ENCODE measurements around the gene GNAQ.

Gene GNAQ

DNA sequence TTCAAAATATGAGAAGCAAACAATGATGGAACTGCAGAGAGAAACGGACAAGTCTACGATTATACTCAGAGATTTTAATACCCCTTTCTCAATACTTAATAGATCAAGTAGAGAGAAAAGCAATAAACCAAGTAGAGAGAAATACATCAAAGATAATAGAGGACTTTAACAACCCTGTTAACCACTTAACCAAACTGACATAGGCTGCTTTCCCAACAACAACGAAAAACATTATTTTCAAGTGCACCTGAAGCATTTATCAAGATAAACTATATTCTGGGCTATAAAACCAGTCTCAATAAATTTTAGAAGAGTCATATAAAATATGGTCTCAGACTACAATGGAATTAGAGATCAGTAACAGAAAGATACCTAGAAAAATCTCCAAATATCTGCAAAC is 67.4 kb downstream of the GNAQ start:
- H3K27me3 ChIP-seq (ENCODE audit: control insufficient read depth in 5 of 5, insufficient read depth in 4 of 5, low read length in 5 of 5), result no peaks in the 10 kb centered on the region
- no peak overlapping the region for H3K27ac ChIP-seq (ENCODE audit: low read depth, low read length)
- H3K9ac ChIP-seq (ENCODE audit: low read length in 5 of 5), result no peak overlapping the region
- H3K4me3 ChIP-seq (ENCODE audit: low read depth in 1 of 5, low read length in 5 of 5), result no peak overlapping the region
- H3K9me3 ChIP-seq (ENCODE audit: control insufficient read depth in 5 of 5, low read length in 5 of 5), result no peaks in the 10 kb centered on the region
- no peaks in the 10 kb centered on the region for H3K36me3 ChIP-seq (ENCODE audit: control insufficient read depth in 5 of 5, insufficient read depth in 5 of 5, low read length in 5 of 5)
- peaks cover 0 to 21% (median 19%) of the 10 kb centered on the region in 5 donors for H3K4me1 ChIP-seq (ENCODE audit: control insufficient read depth in 5 of 5, insufficient read depth in 5 of 5, low read length in 5 of 5)

DNA sequence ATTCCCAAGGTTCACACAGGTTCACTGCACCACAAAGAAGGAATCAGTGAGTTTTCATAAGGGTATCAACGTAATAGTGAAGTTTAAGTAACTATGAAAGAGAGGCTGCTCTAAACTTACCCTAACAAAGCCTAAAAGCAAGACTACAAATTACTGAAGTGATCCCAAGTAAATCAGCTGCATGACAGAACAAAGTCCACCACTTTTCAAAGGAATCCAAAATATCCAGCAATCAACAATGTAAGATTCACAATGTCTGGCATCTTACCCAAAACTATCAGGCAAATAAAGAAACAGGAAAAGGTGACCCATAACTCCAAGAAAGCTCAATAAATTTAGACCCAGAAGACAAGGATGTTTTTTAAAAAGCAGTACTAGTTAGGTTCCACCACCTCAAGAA is 70.1 kb downstream of the GNAQ start:
- Histone ChIP-seq H3K4me3 (ENCODE audit: low read depth in 1 of 5, low read length in 5 of 5) (no peak overlapping the region), H3K4me1 (ENCODE audit: control insufficient read depth in 5 of 5, insufficient read depth in 5 of 5, low read length in 5 of 5) (peaks cover 0 to 26% (median 21%) of the 10 kb centered on the region in 5 donors), H3K9me3 (ENCODE audit: control insufficient read depth in 5 of 5, low read length in 5 of 5) (no peaks in the 10 kb centered on the region), H3K27me3 (ENCODE audit: control insufficient read depth in 5 of 5, insufficient read depth in 4 of 5, low read length in 5 of 5) (no peaks in the 10 kb centered on the region), H3K9ac (ENCODE audit: low read length in 5 of 5) (no peak overlapping the region), H3K27ac (ENCODE audit: low read depth, low read length) (peak overlapping the region; percentile 21), H3K36me3 (ENCODE audit: control insufficient read depth in 5 of 5, insufficient read depth in 5 of 5, low read length in 5 of 5) (no peaks in the 10 kb centered on the region)

DNA sequence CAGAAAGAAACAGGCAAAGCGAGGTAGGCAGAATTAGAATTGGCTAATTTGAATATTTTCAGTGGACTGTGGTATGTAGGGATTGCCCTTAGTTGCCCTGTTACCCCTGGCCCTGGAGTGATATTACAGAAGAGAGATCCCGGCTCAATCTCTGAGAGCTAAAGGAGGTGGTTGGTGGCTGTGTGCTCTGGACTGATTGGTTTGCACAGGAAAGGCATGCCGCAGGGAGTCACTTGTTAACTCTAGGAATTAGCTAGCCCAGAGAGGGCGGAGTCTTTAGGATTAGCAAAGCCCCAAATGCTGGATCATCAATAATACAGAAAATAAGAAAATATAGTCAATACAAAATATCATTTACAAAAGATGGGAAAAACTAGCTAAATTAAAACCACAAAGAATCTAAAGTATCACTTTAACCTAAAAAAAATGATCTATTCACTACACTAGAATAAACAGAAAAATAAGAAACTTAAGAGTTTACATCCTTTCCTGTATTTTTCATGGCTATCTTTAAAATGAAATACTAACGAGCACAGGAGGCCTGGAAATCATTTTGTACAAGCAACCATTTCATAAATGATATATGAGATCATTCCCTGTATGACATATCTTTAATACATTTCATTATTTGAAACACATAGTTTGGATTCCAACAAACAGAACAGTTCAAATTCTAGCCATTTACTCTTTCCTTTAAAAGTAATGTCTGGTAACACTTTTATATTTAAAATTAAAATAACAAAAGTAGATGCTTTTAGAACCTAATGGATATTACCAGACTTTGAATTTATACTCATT is 71.1 kb downstream of the GNAQ start:
- no peaks in the 10 kb centered on the region for H3K27me3 ChIP-seq (ENCODE audit: control insufficient read depth in 5 of 5, insufficient read depth in 4 of 5, low read length in 5 of 5)
- H3K4me1 ChIP-seq (ENCODE audit: control insufficient read depth in 5 of 5, insufficient read depth in 5 of 5, low read length in 5 of 5), result peaks cover 0 to 30% (median 20%) of the 10 kb centered on the region in 5 donors
- H3K36me3 ChIP-seq (ENCODE audit: control insufficient read depth in 5 of 5, insufficient read depth in 5 of 5, low read length in 5 of 5), result no peaks in the 10 kb centered on the region
- H3K27ac ChIP-seq (ENCODE audit: low read depth, low read length), result peak overlapping the region; percentile 21
- H3K9me3 ChIP-seq (ENCODE audit: control insufficient read depth in 5 of 5, low read length in 5 of 5), result no peaks in the 10 kb centered on the region
- no peak overlapping the region for H3K9ac ChIP-seq (ENCODE audit: low read length in 5 of 5)
- H3K4me3 ChIP-seq (ENCODE audit: low read depth in 1 of 5, low read length in 5 of 5), result no peak overlapping the region

DNA sequence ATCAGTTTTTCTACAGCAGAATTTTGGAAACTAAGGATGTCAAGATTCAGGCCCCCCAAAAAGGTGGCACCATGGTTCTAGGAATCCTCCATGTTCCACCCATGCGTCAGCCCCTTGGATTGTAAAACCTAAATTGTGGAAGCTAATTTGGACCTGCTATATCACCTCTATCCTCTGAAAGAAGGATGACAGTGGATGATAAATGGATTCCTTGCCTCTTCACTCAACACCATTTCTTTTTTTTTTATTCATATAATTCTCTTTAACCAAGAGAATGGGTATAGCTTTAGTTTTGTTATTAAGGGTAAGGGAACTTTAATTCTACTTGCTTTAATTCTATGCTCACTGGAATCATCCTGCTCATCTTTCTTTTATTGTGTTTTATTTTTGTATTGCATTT is 71.8 kb downstream of the GNAQ start:
- H3K4me1 ChIP-seq (ENCODE audit: control insufficient read depth in 5 of 5, insufficient read depth in 5 of 5, low read length in 5 of 5), result peaks cover 0 to 32% (median 20%) of the 10 kb centered on the region in 5 donors
- no peak overlapping the region for H3K27ac ChIP-seq (ENCODE audit: low read depth, low read length)
- H3K9me3 ChIP-seq (ENCODE audit: control insufficient read depth in 5 of 5, low read length in 5 of 5), result no peaks in the 10 kb centered on the region

DNA sequence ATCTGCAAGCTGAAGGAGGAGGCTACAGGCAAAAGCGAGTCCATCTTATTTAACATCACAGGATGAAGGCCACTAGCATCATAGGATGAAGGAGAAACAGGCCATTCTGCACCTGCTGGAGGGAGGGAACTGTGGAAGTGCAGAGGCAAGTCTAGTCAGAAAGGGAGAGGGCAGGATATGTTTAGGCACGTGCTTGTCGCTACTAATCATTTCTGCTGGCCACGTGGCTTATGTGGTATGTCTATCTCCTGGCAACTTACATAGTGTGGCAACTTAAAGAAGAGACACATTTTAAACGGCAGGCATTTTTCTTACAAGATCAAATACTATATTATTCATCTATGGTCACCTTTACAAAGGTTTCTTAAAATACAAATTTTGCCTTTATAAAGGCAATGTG is 74.0 kb downstream of the GNAQ start:
- Histone ChIP-seq H3K36me3 (ENCODE audit: control insufficient read depth in 5 of 5, insufficient read depth in 5 of 5, low read length in 5 of 5) (no peaks in the 10 kb centered on the region), H3K9ac (ENCODE audit: low read length in 5 of 5) (no peak overlapping the region), H3K9me3 (ENCODE audit: control insufficient read depth in 5 of 5, low read length in 5 of 5) (no peaks in the 10 kb centered on the region), H3K4me1 (ENCODE audit: control insufficient read depth in 5 of 5, insufficient read depth in 5 of 5, low read length in 5 of 5) (peaks cover 7 to 53% (median 40%) of the 10 kb centered on the region in 5 donors), H3K4me3 (ENCODE audit: low read depth in 1 of 5, low read length in 5 of 5) (no peak overlapping the region), H3K27me3 (ENCODE audit: control insufficient read depth in 5 of 5, insufficient read depth in 4 of 5, low read length in 5 of 5) (no peaks in the 10 kb centered on the region), H3K27ac (ENCODE audit: low read depth, low read length) (no peak overlapping the region)

More for the DNA sequence above, 71.8 kb downstream of the GNAQ start:
- no peaks in the 10 kb centered on the region for H3K36me3 ChIP-seq (ENCODE audit: control insufficient read depth in 5 of 5, insufficient read depth in 5 of 5, low read length in 5 of 5)
- no peaks in the 10 kb centered on the region for H3K27me3 ChIP-seq (ENCODE audit: control insufficient read depth in 5 of 5, insufficient read depth in 4 of 5, low read length in 5 of 5)
- H3K9ac ChIP-seq (ENCODE audit: low read length in 5 of 5), result no peak overlapping the region
- H3K4me3 ChIP-seq (ENCODE audit: low read depth in 1 of 5, low read length in 5 of 5), result no peak overlapping the region

DNA sequence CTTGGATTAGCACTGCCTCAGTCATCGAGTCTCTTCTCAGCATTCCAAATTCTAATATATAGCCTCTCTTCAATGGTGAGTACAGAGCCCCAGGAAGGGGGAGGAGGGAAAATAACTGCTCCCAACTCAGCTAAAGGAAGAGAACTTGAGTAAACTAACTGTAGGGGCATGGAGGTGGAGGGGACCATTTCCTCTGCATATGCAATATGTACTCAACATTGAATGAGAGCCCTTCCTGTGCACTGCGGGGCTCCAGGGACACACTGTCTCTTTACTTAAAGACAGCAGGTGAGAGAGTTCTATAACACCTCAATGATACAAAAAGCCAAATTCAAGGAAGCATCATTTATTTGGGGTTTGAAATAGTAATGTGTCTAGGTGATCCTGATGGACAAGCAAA is 75.1 kb downstream of the GNAQ start:
- no peak overlapping the region for H3K9ac ChIP-seq (ENCODE audit: low read length in 5 of 5)
- H3K27me3 ChIP-seq (ENCODE audit: control insufficient read depth in 5 of 5, insufficient read depth in 4 of 5, low read length in 5 of 5), result no peaks in the 10 kb centered on the region
- H3K36me3 ChIP-seq (ENCODE audit: control insufficient read depth in 5 of 5, insufficient read depth in 5 of 5, low read length in 5 of 5), result no peaks in the 10 kb centered on the region
- no peaks in the 10 kb centered on the region for H3K9me3 ChIP-seq (ENCODE audit: control insufficient read depth in 5 of 5, low read length in 5 of 5)
- no peak overlapping the region for H3K4me3 ChIP-seq (ENCODE audit: low read depth in 1 of 5, low read length in 5 of 5)
- H3K27ac ChIP-seq (ENCODE audit: low read depth, low read length), result no peak overlapping the region
- H3K4me1 ChIP-seq (ENCODE audit: control insufficient read depth in 5 of 5, insufficient read depth in 5 of 5, low read length in 5 of 5), result peaks cover 7 to 57% (median 44%) of the 10 kb centered on the region in 5 donors

DNA sequence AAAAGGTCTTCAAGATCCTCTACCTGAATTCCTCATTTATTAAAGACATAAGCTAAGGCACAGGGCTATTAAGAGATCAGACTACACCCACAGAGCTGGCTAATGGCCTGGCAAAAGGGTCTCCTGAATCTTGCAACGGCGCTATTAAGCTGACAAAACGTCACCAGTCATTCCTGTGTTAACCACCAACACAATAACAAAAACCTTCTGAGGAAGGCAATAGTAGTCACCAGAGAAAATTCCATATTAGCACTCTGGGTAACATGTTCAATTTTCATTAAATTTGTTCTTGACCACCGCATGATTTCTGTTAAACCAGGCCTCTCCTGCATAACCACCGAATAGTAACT is 77.0 kb downstream of the GNAQ start:
- Histone ChIP-seq H3K36me3 (ENCODE audit: control insufficient read depth in 5 of 5, insufficient read depth in 5 of 5, low read length in 5 of 5) (no peaks in the 10 kb centered on the region), H3K9ac (ENCODE audit: low read length in 5 of 5) (no peak overlapping the region), H3K4me3 (ENCODE audit: low read depth in 1 of 5, low read length in 5 of 5) (no peak overlapping the region), H3K9me3 (ENCODE audit: control insufficient read depth in 5 of 5, low read length in 5 of 5) (no peaks in the 10 kb centered on the region), H3K27me3 (ENCODE audit: control insufficient read depth in 5 of 5, insufficient read depth in 4 of 5, low read length in 5 of 5) (no peaks in the 10 kb centered on the region), H3K4me1 (ENCODE audit: control insufficient read depth in 5 of 5, insufficient read depth in 5 of 5, low read length in 5 of 5) (peaks cover 7 to 55% (median 37%) of the 10 kb centered on the region in 5 donors), H3K27ac (ENCODE audit: low read depth, low read length) (peak overlapping the region; percentile 83)

DNA sequence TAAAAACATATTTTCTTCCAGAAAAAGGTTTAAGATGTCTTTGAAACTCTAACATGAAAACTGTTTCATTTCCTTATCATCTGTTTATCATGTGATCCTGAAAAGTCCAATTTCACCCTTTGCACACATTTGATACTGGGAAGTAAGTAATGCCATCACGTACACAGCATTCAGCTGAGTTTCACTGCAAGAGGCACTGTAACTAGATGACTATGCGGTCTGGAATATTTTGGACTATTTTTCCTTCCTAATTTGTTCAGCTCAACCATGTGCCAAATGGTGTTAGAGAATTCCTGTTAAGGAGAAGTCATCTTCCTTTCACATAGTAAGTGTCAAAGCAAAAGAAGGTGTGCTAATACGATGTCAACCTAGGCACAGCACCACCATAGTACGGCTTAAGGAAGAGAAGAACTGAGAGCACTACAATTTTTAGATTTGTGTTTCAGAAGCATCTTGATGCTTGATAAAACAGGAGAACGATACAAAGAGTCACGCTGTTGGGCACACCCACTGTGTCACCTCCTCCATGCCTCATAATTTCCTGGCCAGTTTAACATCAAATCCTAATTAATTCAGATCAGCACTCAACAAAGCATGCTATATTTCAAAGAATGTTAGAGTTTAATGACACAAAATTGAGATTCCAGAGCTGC is 77.5 kb downstream of the GNAQ start:
- Histone ChIP-seq H3K36me3 (ENCODE audit: control insufficient read depth in 5 of 5, insufficient read depth in 5 of 5, low read length in 5 of 5) (no peaks in the 10 kb centered on the region), H3K4me1 (ENCODE audit: control insufficient read depth in 5 of 5, insufficient read depth in 5 of 5, low read length in 5 of 5) (peaks cover 7 to 60% (median 42%) of the 10 kb centered on the region in 5 donors), H3K27ac (ENCODE audit: low read depth, low read length) (peak overlapping the region; percentile 83), H3K9ac (ENCODE audit: low read length in 5 of 5) (no peak overlapping the region), H3K27me3 (ENCODE audit: control insufficient read depth in 5 of 5, insufficient read depth in 4 of 5, low read length in 5 of 5) (no peaks in the 10 kb centered on the region), H3K4me3 (ENCODE audit: low read depth in 1 of 5, low read length in 5 of 5) (peak overlapping the region in 2 of 5 donors; percentile 8 to 14), H3K9me3 (ENCODE audit: control insufficient read depth in 5 of 5, low read length in 5 of 5) (no peaks in the 10 kb centered on the region)

DNA sequence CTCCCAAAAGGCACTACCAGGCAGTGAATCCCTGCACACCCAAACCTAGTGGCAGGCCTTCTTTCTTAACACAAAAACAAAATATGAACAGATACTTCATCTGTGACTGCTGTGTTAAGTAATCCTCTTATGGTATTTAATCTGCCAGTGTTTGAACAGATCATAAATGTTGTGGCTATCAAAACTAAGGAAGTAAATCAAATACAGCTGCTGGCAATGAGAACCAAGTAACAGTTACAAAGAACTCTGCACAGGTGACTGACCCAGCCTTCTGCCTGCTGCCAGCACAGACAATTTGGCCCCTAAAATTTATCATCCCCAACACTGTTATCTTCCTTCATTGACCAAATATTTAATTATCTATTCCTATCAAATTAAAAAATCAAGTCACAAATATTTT is 78.0 kb downstream of the GNAQ start:
- Histone ChIP-seq H3K27ac (ENCODE audit: low read depth, low read length) (peak overlapping the region; percentile 83), H3K9ac (ENCODE audit: low read length in 5 of 5) (peak overlapping the region in 2 of 5 donors; percentile 16 to 23), H3K4me1 (ENCODE audit: control insufficient read depth in 5 of 5, insufficient read depth in 5 of 5, low read length in 5 of 5) (peaks cover 7 to 62% (median 47%) of the 10 kb centered on the region in 5 donors), H3K36me3 (ENCODE audit: control insufficient read depth in 5 of 5, insufficient read depth in 5 of 5, low read length in 5 of 5) (no peaks in the 10 kb centered on the region), H3K4me3 (ENCODE audit: low read depth in 1 of 5, low read length in 5 of 5) (no peak overlapping the region), H3K9me3 (ENCODE audit: control insufficient read depth in 5 of 5, low read length in 5 of 5) (no peaks in the 10 kb centered on the region), H3K27me3 (ENCODE audit: control insufficient read depth in 5 of 5, insufficient read depth in 4 of 5, low read length in 5 of 5) (no peaks in the 10 kb centered on the region)

DNA sequence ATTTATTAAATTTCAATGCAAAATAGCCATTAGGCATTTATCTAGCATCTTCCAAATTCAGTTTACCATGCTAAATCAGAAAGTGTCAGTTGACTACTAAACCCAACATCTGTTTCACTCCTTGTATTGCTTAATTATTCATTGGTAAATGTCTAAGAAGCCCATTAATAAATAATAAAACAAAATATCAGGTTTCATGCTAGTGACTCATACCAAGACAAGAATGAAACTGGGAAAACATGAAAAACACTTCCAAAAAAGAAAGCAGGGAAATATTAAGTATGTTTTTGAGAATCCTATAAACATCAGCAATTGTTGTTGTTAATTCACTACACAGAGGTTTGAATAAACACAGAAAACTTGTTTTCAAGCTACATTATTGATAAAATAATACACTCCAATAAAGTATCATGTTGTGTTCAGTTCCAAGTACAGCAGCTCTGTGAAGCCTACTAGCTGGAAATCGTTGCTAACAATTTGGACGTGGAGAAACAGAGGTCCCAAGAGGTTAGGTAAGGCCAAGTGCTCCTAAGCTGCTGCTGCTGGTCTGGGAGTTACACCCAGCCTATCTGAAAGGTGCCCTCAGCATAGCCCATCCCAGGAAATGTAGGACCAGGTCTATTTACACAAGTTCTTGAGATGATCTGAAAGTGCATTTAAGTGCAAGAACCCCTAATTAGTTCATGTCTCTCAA is 78.8 kb downstream of the GNAQ start:
- H3K27me3 ChIP-seq (ENCODE audit: control insufficient read depth in 5 of 5, insufficient read depth in 4 of 5, low read length in 5 of 5), result no peaks in the 10 kb centered on the region
- H3K9ac ChIP-seq (ENCODE audit: low read length in 5 of 5), result peak overlapping the region in 1 of 5 donors; percentile 66
- H3K36me3 ChIP-seq (ENCODE audit: control insufficient read depth in 5 of 5, insufficient read depth in 5 of 5, low read length in 5 of 5), result no peaks in the 10 kb centered on the region
- peak overlapping the region; percentile 83 for H3K27ac ChIP-seq (ENCODE audit: low read depth, low read length)
- peaks cover 7 to 62% (median 47%) of the 10 kb centered on the region in 5 donors for H3K4me1 ChIP-seq (ENCODE audit: control insufficient read depth in 5 of 5, insufficient read depth in 5 of 5, low read length in 5 of 5)
- H3K9me3 ChIP-seq (ENCODE audit: control insufficient read depth in 5 of 5, low read length in 5 of 5), result no peaks in the 10 kb centered on the region
- H3K4me3 ChIP-seq (ENCODE audit: low read depth in 1 of 5, low read length in 5 of 5), result peak overlapping the region in 1 of 5 donors; percentile 19
